Spleen (tissue), 11 donors: ENCODE results near the gene ERICH6B. TPM values are rescaled to one million over a fixed set of nuclear protein-coding genes. Genes with fewer than 3 reads are reported as not detected.

Experiments used
- DNase-seq: peaks from one replicate; pipeline ENCODE4 v3.0.0-alpha.2; 2020
- H3K27ac ChIP-seq, 8 donors: fragments of 200-600 bp; sonication (generic) in 7 of 8; 1 replicate in 4 of 8; 2 replicates in 4 of 8; pipeline versions ENCODE4 v1.5.0 to v1.8.0; 2016 to 2021; ENCODE audit warnings: inconsistent platforms in 4 of 8, mild to moderate bottlenecking in 4 of 8, moderate library complexity in 1 of 8
- H3K27me3 ChIP-seq, 7 donors: fragments of 200-600 bp; sonication (generic) in 6 of 7; replicated peaks in 1 of 7; 1 replicate in 4 of 7; 2 replicates in 3 of 7; pipeline versions ENCODE4 v1.5.0 to v1.8.0; 2016 to 2021; ENCODE audit warnings: inconsistent platforms in 3 of 7, mild to moderate bottlenecking in 1 of 7
- H3K36me3 ChIP-seq, 6 donors: fragments of 200-600 bp; sonication (generic) in 5 of 6; 1 replicate in 4 of 6; 2 replicates in 2 of 6; pipeline versions ENCODE4 v1.5.0 to v1.8.0; 2016 to 2021; ENCODE audit warnings: inconsistent platforms in 2 of 6
- H3K4me1 ChIP-seq, 6 donors: fragments of 200-600 bp; sonication (generic) in 5 of 6; 1 replicate in 3 of 6; 2 replicates in 3 of 6; pipeline versions ENCODE4 v1.5.0 to v1.8.0; 2016 to 2021; ENCODE audit warnings: inconsistent platforms in 3 of 6
- H3K4me3 ChIP-seq, 8 donors: fragments of 200-600 bp; sonication (generic) in 7 of 8; 1 replicate in 4 of 8; 2 replicates in 4 of 8; pipeline versions ENCODE4 v1.5.0 to v1.8.0; 2016 to 2021; ENCODE audit warnings: inconsistent platforms in 4 of 8, mild to moderate bottlenecking in 4 of 8, moderate library complexity in 2 of 8
- H3K9me3 ChIP-seq, 8 donors: fragments of 200-600 bp; sonication (generic) in 7 of 8; 1 replicate in 4 of 8; 2 replicates in 4 of 8; pipeline versions ENCODE4 v1.5.0 to v1.8.0; 2016 to 2021; ENCODE audit warnings: inconsistent platforms in 4 of 8
- CTCF ChIP-seq, 11 experiments: fragments of 200-600 bp in 7 of 11; fragments of 450-650 bp in 4 of 11; sonication (generic) in 4 of 11; IDR thresholded peaks in 8 of 11; conservative IDR thresholded peaks in 3 of 11; 1 replicate in 7 of 11; 2 replicates in 4 of 11; pipeline versions ENCODE4 v1.4.0 to v1.8.0; 2016 to 2021; ENCODE audit warnings: antibody characterized with exemption in 11 of 11, inconsistent platforms in 4 of 11, mild to moderate bottlenecking in 1 of 11
- POLR2A ChIP-seq, 3 donors: fragments of 450-650 bp; IDR thresholded peaks; one replicate each; pipeline ENCODE4 v1.5.1; 2017; ENCODE audit warnings: antibody characterized with exemption in 3 of 3, mild to moderate bottlenecking in 1 of 3
- POLR2AphosphoS5 ChIP-seq, 3 donors: sonication (generic); formaldehyde crosslinking; IDR thresholded peaks; one replicate each; pipeline ENCODE4 v1.5.1; 2017; ENCODE audit warnings: antibody characterized with exemption in 3 of 3
- WGBS, 5 donors: extraction: QIAGEN DNeasy Blood & Tissue Kit in 3 of 5; methylation state at CpG; one replicate each; pipeline versions ENCODE4 v1.1.5 to v1.1.7; 2013 to 2018; 5-methylcytosine and 5-hydroxymethylcytosine counted together
- intact Hi-C: fragments of 100-400 bp; cut with DNase I; formaldehyde crosslinking; loops from one replicate; pipeline ENCODE4 v1.15.0; 2023; ENCODE audit warnings: low total_unique reads
- polyA plus RNA-seq, 3 donors: library from polyadenylated mRNA; stranded (reverse); fragments of 200-250 nt; gene quantifications; one replicate each; pipeline ENCODE4 v1.2.1, GENCODE V29; 2013
- total RNA-seq, 7 donors: library from RNA; depleted of rRNA in 3 of 7; stranded (reverse); fragments of >200 nt in 3 of 7; fragmentation: NEBNext Ultra II Directional in 4 of 7; extraction: Animal tissue kit (Norgen Biotek cat#: 25700) in 4 of 7; gene quantifications; one replicate each; pipeline versions ENCODE4 v1.1.0 to v1.2.1, GENCODE V29; 2016 to 2021
- donor health status: healthy with polysubstance abuse.
- donor health status: DM: no; HTN: no; CAD: no; lungs with moderate emphysema.
- donor health status: DM: no; HTN: no; CAD: no.
- donor health status: Bipolar disorder and iron deficiency.
- donor health status: healthy.
- donor health status: DM: no; HTN: no; CAD: no.
- donor health status: DM: yes; HTN: yes; CAD: no.

The ERICH6B gene
- total and polyA plus RNA-seq, 10 donors, result not detected

GRCh38 chr13:45575146-45575829 lies 40.3 kb downstream of the ERICH6B start:
- no peaks in the 10 kb centered on the region for H3K9me3 ChIP-seq
- intact Hi-C loops, result no loop called here
- TF ChIP-seq POLR2A (IDR thresholded peaks at IDR 0.05) (no peak), CTCF (IDR thresholded peaks at IDR 0.05 in 8 of 11, conservative IDR thresholded peaks at IDR 0.05 in 3 of 11) (no peak)
- 85 to 95% (median 88%) methylated on average over 16 of the region's 16 CpGs for WGBS, 5 donors
- DNase-seq, result no peak
- H3K4me1 ChIP-seq, result no peaks in the 10 kb centered on the region
- H3K36me3 ChIP-seq, result no peaks in the 10 kb centered on the region
- H3K27me3 ChIP-seq, result peaks cover 0 to 20% (median 0%) of the 10 kb centered on the region in 7 donors
- H3K27ac ChIP-seq, result no peak overlapping the region
- H3K4me3 ChIP-seq, result no peak overlapping the region

GRCh38 chr13:45565331-45565730 lies 50.2 kb downstream of the ERICH6B start:
- no peak for DNase-seq
- TF ChIP-seq CTCF (IDR thresholded peaks at IDR 0.05 in 8 of 11, conservative IDR thresholded peaks at IDR 0.05 in 3 of 11) (no peak), POLR2A (IDR thresholded peaks at IDR 0.05) (no peak), POLR2AphosphoS5 (IDR thresholded peaks at IDR 0.05) (no peak)
- Histone ChIP-seq H3K4me1 (no peaks in the 10 kb centered on the region), H3K36me3 (no peaks in the 10 kb centered on the region), H3K27ac (no peak overlapping the region), H3K4me3 (no peak overlapping the region), H3K9me3 (peaks cover 0 to 14% (median 6%) of the 10 kb centered on the region in 8 donors), H3K27me3 (peaks cover 0 to 5% (median 0%) of the 10 kb centered on the region in 7 donors)
- intact Hi-C loops, result no loop called here

DNA sequence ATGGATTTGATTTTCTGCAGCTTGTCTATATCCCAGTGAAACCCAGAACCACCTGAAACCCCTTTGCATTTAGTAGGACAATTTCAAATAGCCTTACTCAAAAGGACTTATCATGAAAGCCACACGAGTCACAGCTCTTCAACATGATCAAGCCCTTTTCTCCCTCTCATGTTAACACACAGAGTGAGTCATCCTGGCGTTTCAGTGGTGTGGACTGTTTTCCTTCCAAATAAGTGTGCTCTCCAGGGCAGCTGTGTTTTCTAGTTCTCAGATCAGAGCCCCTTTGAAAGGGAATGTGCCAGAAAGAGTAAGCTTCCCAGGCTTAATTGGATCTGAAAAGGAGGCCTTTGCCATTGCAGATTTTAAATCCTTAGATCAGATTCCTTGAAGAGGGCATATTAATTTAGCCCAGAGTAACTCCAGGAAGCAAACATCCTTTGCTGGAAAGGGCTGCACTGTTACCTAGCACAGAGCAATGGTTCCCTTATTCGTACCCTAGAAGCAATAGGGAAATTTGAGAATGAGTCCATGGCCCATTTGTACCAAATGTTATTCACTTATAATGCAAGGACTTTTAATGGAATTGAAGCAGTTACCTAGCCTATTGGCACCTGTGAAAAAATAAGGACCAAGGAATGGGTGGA lies 51.3 kb downstream of the ERICH6B start:
- Histone ChIP-seq H3K4me3 (no peak overlapping the region), H3K27me3 (no peaks in the 10 kb centered on the region), H3K4me1 (no peaks in the 10 kb centered on the region), H3K27ac (no peak overlapping the region), H3K9me3 (peaks cover 0 to 14% (median 6%) of the 10 kb centered on the region in 8 donors), H3K36me3 (no peaks in the 10 kb centered on the region)
- no peak for DNase-seq
- intact Hi-C loops, result no loop called here
- TF ChIP-seq CTCF (IDR thresholded peaks at IDR 0.05 in 8 of 11, conservative IDR thresholded peaks at IDR 0.05 in 3 of 11) (no peak), POLR2AphosphoS5 (IDR thresholded peaks at IDR 0.05) (no peak), POLR2A (IDR thresholded peaks at IDR 0.05) (no peak)
- WGBS, 5 donors, result 64 to 85% (median 70%) methylated on average over 3 of the region's 3 CpGs

GRCh38 chr13:45554604-45555109 lies 60.9 kb downstream of the ERICH6B start:
- no peaks in the 10 kb centered on the region for H3K36me3 ChIP-seq
- no peaks in the 10 kb centered on the region for H3K4me1 ChIP-seq
- H3K4me3 ChIP-seq, result no peak overlapping the region
- H3K27ac ChIP-seq, result no peak overlapping the region
- DNase-seq, result no peak
- H3K27me3 ChIP-seq, result no peaks in the 10 kb centered on the region
- H3K9me3 ChIP-seq, result peaks cover 0 to 17% (median 0%) of the 10 kb centered on the region in 8 donors
- TF ChIP-seq POLR2A (IDR thresholded peaks at IDR 0.05) (no peak), CTCF (IDR thresholded peaks at IDR 0.05 in 8 of 11, conservative IDR thresholded peaks at IDR 0.05 in 3 of 11) (no peak), POLR2AphosphoS5 (IDR thresholded peaks at IDR 0.05) (no peak)
- intact Hi-C loops, result no loop called here
- 88 to 94% (median 91%) methylated on average over 4 of the region's 4 CpGs for WGBS, 5 donors
